IMR-90 (cell line): ENCODE results near the gene EXD2. TPM values are rescaled to one million over a fixed set of nuclear protein-coding genes. Genes with fewer than 3 reads are reported as not detected.

ENCODE experiments used
- ATAC-seq: fragments of 200-7000 bp; cut with Tn5 transposase; 2 replicates; pipeline ENCODE4 v1.9.1; 2020; ENCODE audit warnings: low read depth, mild to moderate bottlenecking, moderate library complexity
- BruUV-seq: library from RNA; stranded (reverse); fragments of 400-500 nt; replicated peaks from 2 replicates; lab custom pipeline; 2021; lab: Mats Ljungman, UMichigan
- CTCF ChIA-PET: fragments of 300-600 bp; formaldehyde crosslinking; extraction: SDS; loops from one replicate; lab custom pipeline; 2021; ENCODE audit warnings: antibody characterized with exemption; lab: Yijun Ruan, JAX
- POLR2A ChIA-PET: fragments of 300-600 bp; sonication (Branson Sonifier 250); formaldehyde crosslinking; loops from one replicate; lab custom pipeline; 2022; ENCODE audit warnings: antibody characterized with exemption; ENCODE audit not compliant: unreplicated experiment; lab: Charles Lee
- DNase-seq: peaks from one replicate; pipeline ENCODE4 v3.0.0; 2013
- H2AFZ ChIP-seq: replicated peaks from 2 replicates; pipeline ENCODE3; 2013; ENCODE audit warnings: low read length, mild to moderate bottlenecking; ENCODE audit not compliant: poor library complexity
- H2AK5ac ChIP-seq: 2 replicates; pipeline ENCODE4 v1.6.1; 2013; ENCODE audit warnings: low read depth, low read length, inconsistent platforms
- H2AK9ac ChIP-seq: replicated peaks from 2 replicates; pipeline ENCODE3; 2013; ENCODE audit warnings: mild to moderate bottlenecking, low read depth, low read length, moderate library complexity; ENCODE audit not compliant: poor library complexity
- H2BK120ac ChIP-seq: 2 replicates; pipeline ENCODE4 v1.6.1; 2013; ENCODE audit warnings: low read depth, low read length, inconsistent platforms
- H2BK15ac ChIP-seq: 3 replicates; pipeline ENCODE4 v1.6.1; 2013; ENCODE audit warnings: low read depth, low read length, inconsistent platforms
- H2BK20ac ChIP-seq: 2 replicates; pipeline ENCODE4 v1.6.1; 2013; ENCODE audit warnings: low read depth, mild to moderate bottlenecking, inconsistent platforms, low read length, moderate library complexity
- H2BK5ac ChIP-seq: 2 replicates; pipeline ENCODE4 v1.6.1; 2013; ENCODE audit warnings: mild to moderate bottlenecking, low read depth, low read length, inconsistent platforms; ENCODE audit not compliant: poor library complexity, severe bottlenecking
- H3K14ac ChIP-seq: replicated peaks from 2 replicates; pipeline ENCODE4 v1.6.1; 2013; ENCODE audit warnings: low read depth, low read length, inconsistent platforms
- H3K18ac ChIP-seq: 2 replicates; pipeline ENCODE4 v1.6.1; 2013; ENCODE audit warnings: low read depth, low read length, control low read depth
- H3K23ac ChIP-seq: 2 replicates; pipeline ENCODE4 v1.6.1; 2013; ENCODE audit warnings: low read depth, low read length, inconsistent platforms
- H3K27ac ChIP-seq: 2 replicates; pipeline ENCODE4 v1.5.1; 2013; ENCODE audit warnings: mild to moderate bottlenecking, control low read depth, low read length; ENCODE audit not compliant: insufficient read depth
- H3K27me3 ChIP-seq: 2 replicates; pipeline ENCODE4 v1.6.1; 2013; ENCODE audit warnings: low read length; ENCODE audit not compliant: control insufficient read depth, insufficient read depth
- H3K36me3 ChIP-seq: 2 replicates; pipeline ENCODE4 v1.6.1; 2013; ENCODE audit warnings: low read length, mixed read lengths; ENCODE audit not compliant: control insufficient read depth, insufficient read depth
- H3K4ac ChIP-seq: 2 replicates; pipeline ENCODE4 v1.6.1; 2013; ENCODE audit warnings: low read depth, low read length, inconsistent platforms
- H3K4me1 ChIP-seq: 2 replicates; pipeline ENCODE4 v1.6.1; 2013; ENCODE audit warnings: low read length, mixed read lengths; ENCODE audit not compliant: control insufficient read depth, insufficient read depth
- H3K4me2 ChIP-seq: 2 replicates; pipeline ENCODE4 v1.6.1; 2013; ENCODE audit warnings: low read depth, mild to moderate bottlenecking, control low read depth, low read length, moderate library complexity
- H3K4me3 ChIP-seq: 2 replicates; pipeline ENCODE4 v1.5.1; 2013; ENCODE audit warnings: low read depth, mild to moderate bottlenecking, control low read depth, low read length, moderate library complexity; ENCODE audit not compliant: insufficient read depth
- H3K56ac ChIP-seq: 2 replicates; pipeline ENCODE4 v1.6.1; 2013; ENCODE audit warnings: low read length, inconsistent platforms; ENCODE audit not compliant: insufficient read depth; ENCODE audit errors: extremely low read depth
- H3K79me1 ChIP-seq, 2 experiments: 2 replicates each; pipeline ENCODE4 v1.6.1; 2013; ENCODE audit warnings: low read length in 2 of 2, inconsistent platforms in 1 of 2, low read depth in 1 of 2
- H3K9ac ChIP-seq: 2 replicates; pipeline ENCODE4 v1.6.1; 2013; ENCODE audit warnings: low read depth, low read length, control low read depth
- H3K9me1 ChIP-seq: 2 replicates; pipeline ENCODE4 v1.6.1; 2013; ENCODE audit warnings: low read length, inconsistent platforms; ENCODE audit not compliant: insufficient read depth
- H3K9me3 ChIP-seq: 2 replicates; pipeline ENCODE4 v1.6.1; 2013; ENCODE audit warnings: low read length; ENCODE audit not compliant: control insufficient read depth, insufficient read depth
- H4K20me1 ChIP-seq: 2 replicates; pipeline ENCODE4 v1.6.1; 2013; ENCODE audit warnings: low read length, inconsistent platforms; ENCODE audit not compliant: insufficient read depth
- H4K5ac ChIP-seq: 2 replicates; pipeline ENCODE4 v1.6.1; 2013; ENCODE audit warnings: mild to moderate bottlenecking, low read depth, low read length, control low read depth
- H4K8ac ChIP-seq, 2 experiments: 2 replicates each; pipeline ENCODE4 v1.6.1; 2013; ENCODE audit warnings: low read depth in 2 of 2, low read length in 2 of 2, control low read depth in 1 of 2, inconsistent platforms in 1 of 2
- H4K91ac ChIP-seq: 2 replicates; pipeline ENCODE4 v1.6.1; 2013; ENCODE audit warnings: low read depth, low read length, inconsistent platforms; ENCODE audit not compliant: insufficient read depth
- BHLHE40 ChIP-seq: fragments of 150-350 bp; IDR thresholded peaks from 2 replicates; pipeline ENCODE4 v1.6.1; 2016; ENCODE audit warnings: mild to moderate bottlenecking, low read depth, low read length
- CHD1 ChIP-seq: IDR thresholded peaks from 2 replicates; pipeline ENCODE4 v1.6.1; 2012; ENCODE audit warnings: low read depth, low read length, improper control_type of control experiment
- MAZ ChIP-seq: IDR thresholded peaks from 2 replicates; pipeline ENCODE4 v1.6.1; 2012; ENCODE audit warnings: low read depth, mild to moderate bottlenecking, low read length, improper control_type of control experiment, moderate library complexity, borderline replicate concordance
- RCOR1 ChIP-seq: IDR thresholded peaks from 2 replicates; pipeline ENCODE4 v1.6.1; 2012; ENCODE audit warnings: mild to moderate bottlenecking, low read length, improper control_type of control experiment; ENCODE audit not compliant: insufficient replicate concordance
- RFX5 ChIP-seq: IDR thresholded peaks from 2 replicates; pipeline ENCODE4 v1.8.0; 2012; ENCODE audit warnings: low read depth, mild to moderate bottlenecking, low read length, moderate library complexity
- WGBS, 2 experiments: methylation state at CpG; one replicate each; pipeline versions ENCODE4 v1.1.5 to v1.1.7; 2013; ENCODE audit warnings: missing lambda C conversion rate in 2 of 2; ENCODE audit not compliant: insufficient read length in 1 of 2; ENCODE audit errors: extremely low coverage in 2 of 2; 5-methylcytosine and 5-hydroxymethylcytosine counted together
- dilution Hi-C: fragments of 300-500 bp; cut with HindIII; formaldehyde crosslinking; loops from one replicate; pipeline ENCODE4 v1.14.3; 2018; ENCODE audit warnings: low sequenced_read_pairs; ENCODE audit not compliant: unreplicated experiment
- in situ Hi-C: fragments of 300-500 bp; cut with MboI; formaldehyde crosslinking; loops from 3 replicates; pipeline ENCODE4 v1.14.3; 2019; ENCODE audit warnings: low sequenced_read_pairs, inconsistent platforms, mixed read lengths
- intact Hi-C: fragments of 100-400 bp; cut with micrococcal nuclease; formaldehyde crosslinking; loops from 2 replicates; pipeline ENCODE4 v1.10.0; 2022
- polyA plus RNA-seq, 3 experiments: library from polyadenylated mRNA; depleted of rRNA; stranded (reverse); fragments of >200 nt; gene quantifications; 2 replicates each; pipeline ENCODE4 v1.2.3, GENCODE V29; 2012; ENCODE audit warnings: low replicate concordance in 1 of 3
- total RNA-seq: library from RNA; depleted of rRNA; stranded (reverse); fragments of >200 nt; gene quantifications from 2 replicates; pipeline ENCODE4 v1.2.3, GENCODE V29; 2012
- TF ChIP-seq, protein P1 (sequence below): conservative IDR thresholded peaks from 2 replicates; pipeline ENCODE4 v1.5.1; 2012; ENCODE audit warnings: mild to moderate bottlenecking, low read depth, low read length, improper control_type of control experiment

Gene EXD2
- total and polyA plus RNA-seq, 2 of the 4 experiments (the other 2 are of a cell fraction) = 11.0 to 13.3 TPM

- Histone ChIP-seq H3K79me1 (peaks cover 18 to 57% of the 10 kb centered on the region in 2 experiments), H4K5ac (peak overlapping the region; percentile 79), H3K14ac (peak overlapping the region; percentile 95), H3K18ac (peak overlapping the region; percentile 82; the same call in 1 of the 2 replicates), H3K4me2 (peak overlapping the region; percentile 74), H3K9me3 (no peaks in the 10 kb centered on the region), H4K91ac (peak overlapping the region; percentile 91), H2BK15ac (0 out of 3 replicates have a peak overlapping the region, but pooled peaks have one; percentile 74), H3K9ac (peak overlapping the region; percentile 98), H3K9me1 (0 out of 2 replicates have a peak, but pooled peaks cover 8% of the 10 kb centered on the region), H3K27ac (peak overlapping the region; percentile 95), H3K27me3 (no peaks in the 10 kb centered on the region), H4K8ac (peak overlapping the region; percentile 96 to 98), H3K4ac (peak overlapping the region; percentile 95), H3K4me1 (peaks cover 8% of the 10 kb centered on the region), H3K56ac (peak overlapping the region; percentile 68), H2BK5ac (peak overlapping the region; percentile 69), H2AFZ (peak overlapping the region; percentile 94), H3K23ac (peak overlapping the region; percentile 84), H2BK20ac (no peak overlapping the region), H2AK5ac (peak overlapping the region; percentile 86), H3K4me3 (peak overlapping the region; percentile 88), H3K36me3 (peaks cover 2% of the 10 kb centered on the region), H4K20me1 (peaks cover 27% of the 10 kb centered on the region; the same call in 1 of the 2 replicates), H2AK9ac (peak overlapping the region; percentile 95), H2BK120ac (peak overlapping the region; percentile 62; the same call in 1 of the 2 replicates)
- TF ChIP-seq, protein P1, sequence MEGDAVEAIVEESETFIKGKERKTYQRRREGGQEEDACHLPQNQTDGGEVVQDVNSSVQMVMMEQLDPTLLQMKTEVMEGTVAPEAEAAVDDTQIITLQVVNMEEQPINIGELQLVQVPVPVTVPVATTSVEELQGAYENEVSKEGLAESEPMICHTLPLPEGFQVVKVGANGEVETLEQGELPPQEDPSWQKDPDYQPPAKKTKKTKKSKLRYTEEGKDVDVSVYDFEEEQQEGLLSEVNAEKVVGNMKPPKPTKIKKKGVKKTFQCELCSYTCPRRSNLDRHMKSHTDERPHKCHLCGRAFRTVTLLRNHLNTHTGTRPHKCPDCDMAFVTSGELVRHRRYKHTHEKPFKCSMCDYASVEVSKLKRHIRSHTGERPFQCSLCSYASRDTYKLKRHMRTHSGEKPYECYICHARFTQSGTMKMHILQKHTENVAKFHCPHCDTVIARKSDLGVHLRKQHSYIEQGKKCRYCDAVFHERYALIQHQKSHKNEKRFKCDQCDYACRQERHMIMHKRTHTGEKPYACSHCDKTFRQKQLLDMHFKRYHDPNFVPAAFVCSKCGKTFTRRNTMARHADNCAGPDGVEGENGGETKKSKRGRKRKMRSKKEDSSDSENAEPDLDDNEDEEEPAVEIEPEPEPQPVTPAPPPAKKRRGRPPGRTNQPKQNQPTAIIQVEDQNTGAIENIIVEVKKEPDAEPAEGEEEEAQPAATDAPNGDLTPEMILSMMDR = peak; percentile 58
- 0 out of 2 replicates have a peak, but pooled peaks have one; percentile 49 for TF ChIP-seq CHD1
- TF ChIP-seq BHLHE40 = no peak
- TF ChIP-seq RCOR1 = no peak
- TF ChIP-seq RFX5 = peak; percentile 72; the same call in 1 of the 2 replicates
- TF ChIP-seq MAZ = peak; percentile 79
- CTCF ChIA-PET = interaction anchor here (0.5 to 2.2 kb wide), 8 partner anchors 11 to 303 kb away, joined by 3 to 5 read pairs (median 4); no protein-coding TSS in a partner anchor
- BruUV-seq = no TSS peak
- WGBS, 2 experiments = 0% methylated on average over 18 of the region's 57 CpGs; no CpG with 5 or more reads in 1 of the 2 experiments
- in situ Hi-C loops = no loop called here
- peak; percentile 67 for DNase-seq
- dilution Hi-C loops = no loop called here
- ATAC-seq = peak; percentile 60
- POLR2A ChIA-PET = no interaction called here
- intact Hi-C loops = loop anchor here (1.0 kb wide), 1 partner anchor 22 kb away; no protein-coding TSS in a partner anchor
Measured at GRCh38 chr14:69151458-69152180, 39.7 kb upstream of the EXD2 start.
